Stimulated activated CD8-positive, alpha-beta memory T cell treated with anti-CD3 and anti-CD28 coated beads, Interleukin-15, amount 100 ng/mL, for 4 hours (primary cell): ENCODE measurements around the gene FAM53B.
"Not testable (repeated sequence)": the region's sequence is repeated elsewhere in the genome, so short reads cannot be mapped to it uniquely, and the experiment has no call there.

ENCODE experiments used
- DNase-seq, 2 donors: peaks; one replicate each; pipeline ENCODE4 v3.0.0-alpha.2; 2020; ENCODE audit warnings: low read depth in 2 of 2

Gene FAM53B

GRCh38 chr10:124744102-124745050, at the start of gene FAM53B:
Gene FAM53B (minus strand): TSS chr10:124744378. CDS start chr10:124706713, 37,665 bp downstream.
- peak; percentile 39 to 69 for DNase-seq

- DNase-seq: no peak
These were observed 48.8 kb upstream of the FAM53B start for GRCh38 chr10:124792998-124793352.

- DNase-seq: peak; percentile 61 to 71
These were observed 47.6 kb upstream of the FAM53B start, which contains the start of gene EEF1AKMT2 for GRCh38 chr10:124791547-124792348. Gene EEF1AKMT2 (minus strand): TSS chr10:124791887. CDS start chr10:124791833, 54 bp downstream.

GRCh38 chr10:124782900-124783299, 38.7 kb upstream of the FAM53B start:
- DNase-seq: not testable (repeated sequence)

GRCh38 chr10:124768791-124769190, 24.6 kb upstream of the FAM53B start:
- no peak for DNase-seq

GRCh38 chr10:124765256-124765655, 21.1 kb upstream of the FAM53B start:
- no peak for DNase-seq

- DNase-seq: no peak
These were observed 19.1 kb upstream of the FAM53B start for GRCh38 chr10:124763267-124763666.

- no peak for DNase-seq
These were observed 18.1 kb upstream of the FAM53B start for GRCh38 chr10:124762281-124762680.

- DNase-seq: no peak
These were observed 12.2 kb upstream of the FAM53B start for GRCh38 chr10:124756156-124756903.

- no peak for DNase-seq
These were observed 11.4 kb upstream of the FAM53B start for GRCh38 chr10:124755581-124755980.

GRCh38 chr10:124754227-124754626, 10.0 kb upstream of the FAM53B start:
- DNase-seq: no peak

- no peak for DNase-seq
These were observed 4.9 kb upstream of the FAM53B start for GRCh38 chr10:124748953-124749645.

- DNase-seq: no peak
These were observed 4.0 kb upstream of the FAM53B start for GRCh38 chr10:124748166-124748565.

GRCh38 chr10:124747745-124748144, 3.6 kb upstream of the FAM53B start:
- DNase-seq: no peak

- no peak for DNase-seq
These were observed 2.8 kb upstream of the FAM53B start for GRCh38 chr10:124746992-124747391.

- DNase-seq: not testable (repeated sequence)
These were observed 2.3 kb upstream of the FAM53B start for GRCh38 chr10:124746447-124746846.

- DNase-seq: no peak
These were observed 1.5 kb upstream of the FAM53B start for GRCh38 chr10:124745673-124746072.

- no peak for DNase-seq
These were observed 1.1 kb upstream of the FAM53B start for GRCh38 chr10:124745252-124745651.

- DNase-seq: no peak
These were observed 732 bp downstream of the FAM53B start for GRCh38 chr10:124743191-124744101.
